Activated naive CD4-positive, alpha-beta T cell treated with Interleukin-2 at 50 U/mL for 16 hours (primary cell): ENCODE results near the gene ENKD1.

Experiments used
- DNase-seq: peaks from one replicate; pipeline ENCODE4 v3.0.0-alpha.2; 2020

ENKD1 gene

GRCh38 chr16:67648088-67648763 is 18.3 kb downstream of the ENKD1 start:
- no peak for DNase-seq

- DNase-seq, result no peak
These were observed 18.9 kb downstream of the ENKD1 start for GRCh38 chr16:67647681-67648080.

- DNase-seq, result no peak
These were observed 19.4 kb downstream of the ENKD1 start for GRCh38 chr16:67647111-67647651.

- DNase-seq, result no peak
These were observed 21.0 kb downstream of the ENKD1 start for GRCh38 chr16:67645397-67646121.

- no peak for DNase-seq
These were observed 22.5 kb downstream of the ENKD1 start for GRCh38 chr16:67644038-67644437.

- DNase-seq, result no peak
These were observed 24.5 kb downstream of the ENKD1 start for GRCh38 chr16:67641779-67642708.

- DNase-seq, result no peak
These were observed 28.9 kb downstream of the ENKD1 start for GRCh38 chr16:67637625-67638024.

GRCh38 chr16:67636713-67637112 is 29.8 kb downstream of the ENKD1 start:
- no peak for DNase-seq

GRCh38 chr16:67632415-67633172 is 34.0 kb downstream of the ENKD1 start:
- DNase-seq, result no peak

GRCh38 chr16:67628216-67628615 is 38.3 kb downstream of the ENKD1 start:
- no peak for DNase-seq

GRCh38 chr16:67613808-67614207 is 52.7 kb downstream of the ENKD1 start:
- DNase-seq, result no peak
